Smooth muscle cell (in vitro differentiated cells): ENCODE results near the gene SLC35F3. TPM values are rescaled to one million over a fixed set of nuclear protein-coding genes. Genes with fewer than 3 reads are reported as not detected.

Source experiments
- DNase-seq: peaks from one replicate; lab custom pipeline; 2025; ENCODE audit not compliant: unreplicated experiment; lab: John Stamatoyannopoulos, UW
- H2AFZ ChIP-seq: fragments of 200-600 bp; sonication (generic); 2 replicates; pipeline ENCODE4 v1.6.0; 2016; ENCODE audit warnings: antibody characterized with exemption, low read depth, mild to moderate bottlenecking
- H3F3A ChIP-seq: fragments of 200-600 bp; sonication (generic); 2 replicates; pipeline ENCODE4 v1.6.0; 2017; ENCODE audit warnings: antibody characterized with exemption, low read depth
- H3K27ac ChIP-seq: fragments of 200-600 bp; sonication (generic); 2 replicates; pipeline ENCODE4 v1.5.1; 2016; ENCODE audit warnings: low read depth, mild to moderate bottlenecking
- H3K27me3 ChIP-seq: fragments of 200-600 bp; sonication (generic); 2 replicates; pipeline ENCODE4 v1.6.1; 2016; ENCODE audit warnings: low read depth, mild to moderate bottlenecking
- H3K36me3 ChIP-seq: fragments of 200-600 bp; sonication (generic); 2 replicates; pipeline ENCODE4 v1.5.1; 2016; ENCODE audit warnings: low read depth
- H3K4me1 ChIP-seq: fragments of 200-600 bp; sonication (generic); 2 replicates; pipeline ENCODE4 v1.5.1; 2016; ENCODE audit warnings: low read depth
- H3K4me2 ChIP-seq: fragments of 200-600 bp; sonication (generic); 2 replicates; pipeline ENCODE4 v1.6.0; 2016; ENCODE audit warnings: mild to moderate bottlenecking
- H3K4me3 ChIP-seq: fragments of 200-600 bp; sonication (generic); 2 replicates; pipeline ENCODE4 v1.5.1; 2016; ENCODE audit warnings: mild to moderate bottlenecking
- H3K79me2 ChIP-seq: fragments of 200-600 bp; sonication (generic); 2 replicates; pipeline ENCODE4 v1.6.0; 2016; ENCODE audit warnings: low read depth, mild to moderate bottlenecking
- H3K9ac ChIP-seq: fragments of 200-600 bp; sonication (generic); 2 replicates; pipeline ENCODE4 v1.6.0; 2016; ENCODE audit warnings: low read depth
- H3K9me3 ChIP-seq: fragments of 200-600 bp; sonication (generic); replicated peaks from 2 replicates; pipeline ENCODE4 v1.5.1; 2016; ENCODE audit warnings: low read depth
- H4K20me1 ChIP-seq: fragments of 200-600 bp; sonication (generic); 2 replicates; pipeline ENCODE4 v1.6.0; 2016; ENCODE audit warnings: low read depth
- CTCF ChIP-seq: fragments of 200-600 bp; sonication (generic); IDR thresholded peaks from 2 replicates; pipeline ENCODE4 v1.5.1; 2017; ENCODE audit warnings: borderline replicate concordance, mild to moderate bottlenecking, antibody characterized with exemption; ENCODE audit not compliant: insufficient read depth, poor library complexity, severe bottlenecking
- WGBS: methylation state at CpG from one replicate; pipeline ENCODE4 v1.1.7; 2016; ENCODE audit warnings: low lambda C conversion rate; 5-methylcytosine and 5-hydroxymethylcytosine counted together
- polyA plus RNA-seq: library from polyadenylated mRNA; unstranded; fragments of >200 nt; fragmentation: Nextera tagmentation; extraction: Ambion mirVana; gene quantifications from 2 replicates; pipeline ENCODE4 v1.2.1, GENCODE V29; 2016
- total RNA-seq: library from RNA; depleted of rRNA; stranded (reverse); fragments of >200 nt; gene quantifications from 2 replicates; pipeline ENCODE4 v1.2.3, GENCODE V29; 2014

SLC35F3 gene
- total and polyA plus RNA-seq, 2 experiments from 2014 or later, result 0.31 to 0.66 TPM

GRCh38 chr1:234163267-234163919 is 258.9 kb downstream of the SLC35F3 start:
- H3K4me3 ChIP-seq, result no peak overlapping the region
- no peak overlapping the region for H2AFZ ChIP-seq
- no peaks in the 10 kb centered on the region for H3K9me3 ChIP-seq
- no peak for DNase-seq
- H3K27me3 ChIP-seq, result peaks cover 13% of the 10 kb centered on the region
- no peak overlapping the region for H3K4me2 ChIP-seq
- H3F3A ChIP-seq, result no peaks in the 10 kb centered on the region
- H3K79me2 ChIP-seq, result no peaks in the 10 kb centered on the region
- H4K20me1 ChIP-seq, result no peaks in the 10 kb centered on the region
- H3K36me3 ChIP-seq, result no peaks in the 10 kb centered on the region
- TF ChIP-seq CTCF, result no peak
- no peaks in the 10 kb centered on the region for H3K4me1 ChIP-seq
- WGBS, result 81% methylated on average over 6 of the region's 6 CpGs
- no peak overlapping the region for H3K27ac ChIP-seq
- H3K9ac ChIP-seq, result no peak overlapping the region

GRCh38 chr1:234164098-234164709 is 259.7 kb downstream of the SLC35F3 start:
- Histone ChIP-seq H3F3A (no peaks in the 10 kb centered on the region), H3K9me3 (no peaks in the 10 kb centered on the region), H3K27ac (no peak overlapping the region), H3K4me1 (no peaks in the 10 kb centered on the region), H3K4me2 (no peak overlapping the region), H3K27me3 (peaks cover 13% of the 10 kb centered on the region), H3K79me2 (no peaks in the 10 kb centered on the region), H4K20me1 (no peaks in the 10 kb centered on the region), H3K36me3 (no peaks in the 10 kb centered on the region), H3K9ac (no peak overlapping the region), H3K4me3 (no peak overlapping the region), H2AFZ (no peak overlapping the region)
- 46% methylated on average over 5 of the region's 5 CpGs for WGBS
- DNase-seq, result no peak
- no peak for TF ChIP-seq CTCF

GRCh38 chr1:234168061-234168724 is 263.7 kb downstream of the SLC35F3 start:
- no peaks in the 10 kb centered on the region for H3K9me3 ChIP-seq
- DNase-seq, result no peak
- no peak overlapping the region for H3K9ac ChIP-seq

More at GRCh38 chr1:234168061-234168724, 263.7 kb downstream of the SLC35F3 start:
- Histone ChIP-seq H3K36me3 (no peaks in the 10 kb centered on the region), H3K27ac (no peak overlapping the region), H3K27me3 (peaks cover 13% of the 10 kb centered on the region), H3K79me2 (no peaks in the 10 kb centered on the region), H3K4me2 (no peak overlapping the region), H2AFZ (no peak overlapping the region), H3K4me1 (no peaks in the 10 kb centered on the region), H3K4me3 (no peak overlapping the region), H4K20me1 (no peaks in the 10 kb centered on the region), H3F3A (no peaks in the 10 kb centered on the region)
- TF ChIP-seq CTCF, result no peak
- 96% methylated on average over 7 of the region's 7 CpGs for whole genome bisulfite sequencing
